ENCODE measurements around the gene P2RX6.

GRCh38 chr22:20990184-20991180 is 24.5 kb upstream of the P2RX6 start:
- no peak for TF ChIP-seq EZH2phosphoT487 (IDR thresholded peaks at IDR 0.05; ENCODE audit: insufficient read depth, low read depth)
- no peak for TF ChIP-seq EZH2 (IDR thresholded peaks at IDR 0.05; ENCODE audit: insufficient read depth, poor library complexity, severe bottlenecking)
